ENCODE measurements around the gene LENG1.
A peak's percentile ranks its signal among the peaks of the same experiment; 100 is the strongest.

Gene LENG1

DNA sequence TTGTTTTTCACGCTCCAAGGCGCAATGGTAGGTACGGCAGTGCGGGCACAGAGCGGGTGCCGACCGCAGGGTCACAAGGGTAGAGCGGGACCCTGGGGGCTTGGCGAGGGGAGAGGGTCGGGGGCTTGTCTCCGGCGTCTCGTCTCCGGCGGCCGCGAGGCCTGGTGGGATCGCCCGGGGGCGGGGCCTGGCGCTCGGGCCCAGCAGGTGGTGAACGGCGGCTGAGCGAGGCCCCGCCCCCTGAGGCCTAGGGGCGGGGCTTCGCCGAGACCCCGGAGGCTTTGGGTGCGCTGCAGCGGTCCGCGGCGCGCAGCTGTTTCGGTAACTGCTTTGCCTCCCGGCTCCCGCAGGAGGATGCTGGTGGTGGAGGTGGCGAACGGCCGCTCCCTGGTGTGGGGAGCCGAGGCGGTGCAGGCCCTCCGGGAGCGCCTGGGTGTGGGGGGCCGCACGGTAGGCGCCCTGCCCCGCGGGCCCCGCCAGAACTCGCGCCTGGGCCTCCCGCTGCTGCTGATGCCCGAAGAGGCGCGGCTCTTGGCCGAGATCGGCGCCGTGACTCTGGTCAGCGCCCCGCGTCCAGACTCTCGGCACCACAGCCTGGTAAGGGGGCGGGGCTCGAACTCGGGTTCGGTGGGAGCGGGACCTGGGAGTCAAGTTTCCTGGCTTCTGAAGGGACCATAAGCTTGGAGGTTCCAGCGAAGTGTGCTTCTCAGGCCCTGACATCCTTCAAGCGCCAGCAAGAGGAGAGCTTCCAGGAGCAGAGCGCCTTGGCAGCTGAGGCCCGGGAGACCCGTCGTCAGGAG, 31.7 kb upstream of the LENG1 start, which contains the start of gene TSEN34 (continued):
- TF ChIP-seq, protein P1, sequence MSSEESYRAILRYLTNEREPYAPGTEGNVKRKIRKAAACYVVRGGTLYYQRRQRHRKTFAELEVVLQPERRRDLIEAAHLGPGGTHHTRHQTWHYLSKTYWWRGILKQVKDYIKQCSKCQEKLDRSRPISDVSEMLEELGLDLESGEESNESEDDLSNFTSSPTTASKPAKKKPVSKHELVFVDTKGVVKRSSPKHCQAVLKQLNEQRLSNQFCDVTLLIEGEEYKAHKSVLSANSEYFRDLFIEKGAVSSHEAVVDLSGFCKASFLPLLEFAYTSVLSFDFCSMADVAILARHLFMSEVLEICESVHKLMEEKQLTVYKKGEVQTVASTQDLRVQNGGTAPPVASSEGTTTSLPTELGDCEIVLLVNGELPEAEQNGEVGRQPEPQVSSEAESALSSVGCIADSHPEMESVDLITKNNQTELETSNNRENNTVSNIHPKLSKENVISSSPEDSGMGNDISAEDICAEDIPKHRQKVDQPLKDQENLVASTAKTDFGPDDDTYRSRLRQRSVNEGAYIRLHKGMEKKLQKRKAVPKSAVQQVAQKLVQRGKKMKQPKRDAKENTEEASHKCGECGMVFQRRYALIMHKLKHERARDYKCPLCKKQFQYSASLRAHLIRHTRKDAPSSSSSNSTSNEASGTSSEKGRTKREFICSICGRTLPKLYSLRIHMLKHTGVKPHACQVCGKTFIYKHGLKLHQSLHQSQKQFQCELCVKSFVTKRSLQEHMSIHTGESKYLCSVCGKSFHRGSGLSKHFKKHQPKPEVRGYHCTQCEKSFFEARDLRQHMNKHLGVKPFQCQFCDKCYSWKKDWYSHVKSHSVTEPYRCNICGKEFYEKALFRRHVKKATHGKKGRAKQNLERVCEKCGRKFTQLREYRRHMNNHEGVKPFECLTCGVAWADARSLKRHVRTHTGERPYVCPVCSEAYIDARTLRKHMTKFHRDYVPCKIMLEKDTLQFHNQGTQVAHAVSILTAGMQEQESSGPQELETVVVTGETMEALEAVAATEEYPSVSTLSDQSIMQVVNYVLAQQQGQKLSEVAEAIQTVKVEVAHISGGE (tag by site-specific recombination; conservative IDR thresholded peaks at IDR 0.05; ENCODE audit: low read depth), result 0 out of 2 replicates have a peak, but pooled peaks have one; percentile 17
- TF ChIP-seq GLIS2 (tag by site-specific recombination; IDR thresholded peaks at IDR 0.05) (peak; percentile 75; the same call in 1 of the 2 replicates), GLI4 (tag by site-specific recombination; IDR thresholded peaks at IDR 0.05) (no peak), HOXD13 (CRISPR knock-in tag; IDR thresholded peaks at IDR 0.05; ENCODE audit: borderline replicate concordance) (no peak), ZNF354C (tag by site-specific recombination; IDR thresholded peaks at IDR 0.05; ENCODE audit: borderline replicate concordance, low read depth) (no peak), ZNF341 (tag by site-specific recombination; IDR thresholded peaks at IDR 0.05; ENCODE audit: low read depth) (peak; percentile 92), ZNF791 (tag by site-specific recombination; IDR thresholded peaks at IDR 0.05) (no peak), ZNF792 (tag by site-specific recombination; IDR thresholded peaks at IDR 0.05) (no peak), TRIM28 (IDR thresholded peaks at IDR 0.05; ENCODE audit: borderline replicate concordance, low read length) (no peak), ZNF350 (tag by site-specific recombination; IDR thresholded peaks at IDR 0.05) (no peak), ZNF302 (tag by site-specific recombination; IDR thresholded peaks at IDR 0.05; ENCODE audit: low read depth) (no peak), ZNF501 (tag by site-specific recombination; IDR thresholded peaks at IDR 0.05) (peak; percentile 49; the same call in 1 of the 2 replicates), ZNF223 (tag by site-specific recombination; IDR thresholded peaks at IDR 0.05) (no peak), KLF7 (tag by site-specific recombination; IDR thresholded peaks at IDR 0.05; ENCODE audit: borderline replicate concordance) (no peak), ZNF596 (tag by site-specific recombination; IDR thresholded peaks at IDR 0.05) (no peak), ZNF654 (tag by site-specific recombination; IDR thresholded peaks at IDR 0.05; ENCODE audit: low read depth) (no peak), ZNF571 (tag by site-specific recombination; IDR thresholded peaks at IDR 0.05) (no peak)
- TF ChIP-seq, protein P2, sequence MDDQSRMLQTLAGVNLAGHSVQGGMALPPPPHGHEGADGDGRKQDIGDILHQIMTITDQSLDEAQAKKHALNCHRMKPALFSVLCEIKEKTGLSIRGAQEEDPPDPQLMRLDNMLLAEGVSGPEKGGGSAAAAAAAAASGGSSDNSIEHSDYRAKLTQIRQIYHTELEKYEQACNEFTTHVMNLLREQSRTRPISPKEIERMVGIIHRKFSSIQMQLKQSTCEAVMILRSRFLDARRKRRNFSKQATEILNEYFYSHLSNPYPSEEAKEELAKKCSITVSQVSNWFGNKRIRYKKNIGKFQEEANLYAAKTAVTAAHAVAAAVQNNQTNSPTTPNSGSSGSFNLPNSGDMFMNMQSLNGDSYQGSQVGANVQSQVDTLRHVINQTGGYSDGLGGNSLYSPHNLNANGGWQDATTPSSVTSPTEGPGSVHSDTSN (CRISPR knock-in tag; IDR thresholded peaks at IDR 0.05), result peak; percentile 86
- TF ChIP-seq, protein P3, sequence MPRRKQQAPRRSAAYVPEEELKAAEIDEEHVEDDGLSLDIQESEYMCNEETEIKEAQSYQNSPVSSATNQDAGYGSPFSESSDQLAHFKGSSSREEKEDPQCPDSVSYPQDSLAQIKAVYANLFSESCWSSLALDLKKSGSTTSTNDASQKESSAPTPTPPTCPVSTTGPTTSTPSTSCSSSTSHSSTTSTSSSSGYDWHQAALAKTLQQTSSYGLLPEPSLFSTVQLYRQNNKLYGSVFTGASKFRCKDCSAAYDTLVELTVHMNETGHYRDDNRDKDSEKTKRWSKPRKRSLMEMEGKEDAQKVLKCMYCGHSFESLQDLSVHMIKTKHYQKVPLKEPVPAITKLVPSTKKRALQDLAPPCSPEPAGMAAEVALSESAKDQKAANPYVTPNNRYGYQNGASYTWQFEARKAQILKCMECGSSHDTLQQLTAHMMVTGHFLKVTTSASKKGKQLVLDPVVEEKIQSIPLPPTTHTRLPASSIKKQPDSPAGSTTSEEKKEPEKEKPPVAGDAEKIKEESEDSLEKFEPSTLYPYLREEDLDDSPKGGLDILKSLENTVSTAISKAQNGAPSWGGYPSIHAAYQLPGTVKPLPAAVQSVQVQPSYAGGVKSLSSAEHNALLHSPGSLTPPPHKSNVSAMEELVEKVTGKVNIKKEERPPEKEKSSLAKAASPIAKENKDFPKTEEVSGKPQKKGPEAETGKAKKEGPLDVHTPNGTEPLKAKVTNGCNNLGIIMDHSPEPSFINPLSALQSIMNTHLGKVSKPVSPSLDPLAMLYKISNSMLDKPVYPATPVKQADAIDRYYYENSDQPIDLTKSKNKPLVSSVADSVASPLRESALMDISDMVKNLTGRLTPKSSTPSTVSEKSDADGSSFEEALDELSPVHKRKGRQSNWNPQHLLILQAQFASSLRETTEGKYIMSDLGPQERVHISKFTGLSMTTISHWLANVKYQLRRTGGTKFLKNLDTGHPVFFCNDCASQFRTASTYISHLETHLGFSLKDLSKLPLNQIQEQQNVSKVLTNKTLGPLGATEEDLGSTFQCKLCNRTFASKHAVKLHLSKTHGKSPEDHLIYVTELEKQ (tag by site-specific recombination; IDR thresholded peaks at IDR 0.05; ENCODE audit: borderline replicate concordance), result no peak
- TF ChIP-seq, protein P4, sequence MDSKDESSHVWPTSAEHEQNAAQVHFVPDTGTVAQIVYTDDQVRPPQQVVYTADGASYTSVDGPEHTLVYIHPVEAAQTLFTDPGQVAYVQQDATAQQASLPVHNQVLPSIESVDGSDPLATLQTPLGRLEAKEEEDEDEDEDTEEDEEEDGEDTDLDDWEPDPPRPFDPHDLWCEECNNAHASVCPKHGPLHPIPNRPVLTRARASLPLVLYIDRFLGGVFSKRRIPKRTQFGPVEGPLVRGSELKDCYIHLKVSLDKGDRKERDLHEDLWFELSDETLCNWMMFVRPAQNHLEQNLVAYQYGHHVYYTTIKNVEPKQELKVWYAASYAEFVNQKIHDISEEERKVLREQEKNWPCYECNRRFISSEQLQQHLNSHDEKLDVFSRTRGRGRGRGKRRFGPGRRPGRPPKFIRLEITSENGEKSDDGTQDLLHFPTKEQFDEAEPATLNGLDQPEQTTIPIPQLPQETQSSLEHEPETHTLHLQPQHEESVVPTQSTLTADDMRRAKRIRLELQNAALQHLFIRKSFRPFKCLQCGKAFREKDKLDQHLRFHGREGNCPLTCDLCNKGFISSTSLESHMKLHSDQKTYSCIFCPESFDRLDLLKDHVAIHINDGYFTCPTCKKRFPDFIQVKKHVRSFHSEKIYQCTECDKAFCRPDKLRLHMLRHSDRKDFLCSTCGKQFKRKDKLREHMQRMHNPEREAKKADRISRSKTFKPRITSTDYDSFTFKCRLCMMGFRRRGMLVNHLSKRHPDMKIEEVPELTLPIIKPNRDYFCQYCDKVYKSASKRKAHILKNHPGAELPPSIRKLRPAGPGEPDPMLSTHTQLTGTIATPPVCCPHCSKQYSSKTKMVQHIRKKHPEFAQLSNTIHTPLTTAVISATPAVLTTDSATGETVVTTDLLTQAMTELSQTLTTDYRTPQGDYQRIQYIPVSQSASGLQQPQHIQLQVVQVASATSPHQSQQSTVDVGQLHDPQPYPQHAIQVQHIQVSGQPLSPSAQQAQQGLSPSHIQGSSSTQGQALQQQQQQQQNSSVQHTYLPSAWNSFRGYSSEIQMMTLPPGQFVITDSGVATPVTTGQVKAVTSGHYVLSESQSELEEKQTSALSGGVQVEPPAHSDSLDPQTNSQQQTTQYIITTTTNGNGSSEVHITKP (tag by site-specific recombination; IDR thresholded peaks at IDR 0.05), result peak; percentile 99
- TF ChIP-seq, protein P5, sequence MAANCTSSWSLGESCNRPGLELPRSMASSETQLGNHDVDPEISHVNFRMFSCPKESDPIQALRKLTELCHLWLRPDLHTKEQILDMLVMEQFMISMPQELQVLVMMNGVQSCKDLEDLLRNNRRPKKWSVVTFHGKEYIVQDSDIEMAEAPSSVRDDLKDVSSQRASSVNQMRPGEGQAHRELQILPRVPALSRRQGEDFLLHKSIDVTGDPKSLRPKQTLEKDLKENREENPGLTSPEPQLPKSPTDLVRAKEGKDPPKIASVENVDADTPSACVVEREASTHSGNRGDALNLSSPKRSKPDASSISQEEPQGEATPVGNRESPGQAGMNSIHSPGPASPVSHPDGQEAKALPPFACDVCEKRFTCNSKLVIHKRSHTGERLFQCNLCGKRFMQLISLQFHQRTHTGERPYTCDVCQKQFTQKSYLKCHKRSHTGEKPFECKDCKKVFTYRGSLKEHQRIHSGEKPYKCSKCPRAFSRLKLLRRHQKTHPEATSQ (tag by site-specific recombination; IDR thresholded peaks at IDR 0.05), result 0 out of 2 replicates have a peak, but pooled peaks have one; percentile 60
- TF ChIP-seq, protein P6, sequence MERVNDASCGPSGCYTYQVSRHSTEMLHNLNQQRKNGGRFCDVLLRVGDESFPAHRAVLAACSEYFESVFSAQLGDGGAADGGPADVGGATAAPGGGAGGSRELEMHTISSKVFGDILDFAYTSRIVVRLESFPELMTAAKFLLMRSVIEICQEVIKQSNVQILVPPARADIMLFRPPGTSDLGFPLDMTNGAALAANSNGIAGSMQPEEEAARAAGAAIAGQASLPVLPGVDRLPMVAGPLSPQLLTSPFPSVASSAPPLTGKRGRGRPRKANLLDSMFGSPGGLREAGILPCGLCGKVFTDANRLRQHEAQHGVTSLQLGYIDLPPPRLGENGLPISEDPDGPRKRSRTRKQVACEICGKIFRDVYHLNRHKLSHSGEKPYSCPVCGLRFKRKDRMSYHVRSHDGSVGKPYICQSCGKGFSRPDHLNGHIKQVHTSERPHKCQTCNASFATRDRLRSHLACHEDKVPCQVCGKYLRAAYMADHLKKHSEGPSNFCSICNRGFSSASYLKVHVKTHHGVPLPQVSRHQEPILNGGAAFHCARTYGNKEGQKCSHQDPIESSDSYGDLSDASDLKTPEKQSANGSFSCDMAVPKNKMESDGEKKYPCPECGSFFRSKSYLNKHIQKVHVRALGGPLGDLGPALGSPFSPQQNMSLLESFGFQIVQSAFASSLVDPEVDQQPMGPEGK (tag by site-specific recombination; IDR thresholded peaks at IDR 0.05), result peak; percentile 44
